ENCODE data around the gene MYO3A.

DNA sequence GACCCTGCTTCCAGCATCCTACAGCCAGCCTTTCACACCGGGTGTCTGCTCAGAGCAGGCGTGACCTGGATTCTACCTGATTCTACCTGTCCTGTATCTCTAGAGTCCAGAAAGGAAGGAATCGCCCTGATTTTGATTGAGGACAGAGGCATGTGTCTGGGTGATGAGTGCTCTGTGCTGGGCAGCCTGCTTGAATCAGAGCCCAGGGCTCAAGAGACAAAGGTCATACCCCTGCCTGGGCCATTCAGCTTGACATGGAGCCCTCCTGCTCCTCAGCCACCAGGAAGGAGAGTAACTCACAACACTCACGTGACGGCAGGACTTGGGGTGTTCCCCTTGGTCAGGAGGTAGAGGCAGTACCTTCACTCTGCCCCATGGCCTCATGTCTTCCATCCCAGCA, 293.8 kb downstream of the MYO3A start:
- TF ChIP-seq, protein P1, sequence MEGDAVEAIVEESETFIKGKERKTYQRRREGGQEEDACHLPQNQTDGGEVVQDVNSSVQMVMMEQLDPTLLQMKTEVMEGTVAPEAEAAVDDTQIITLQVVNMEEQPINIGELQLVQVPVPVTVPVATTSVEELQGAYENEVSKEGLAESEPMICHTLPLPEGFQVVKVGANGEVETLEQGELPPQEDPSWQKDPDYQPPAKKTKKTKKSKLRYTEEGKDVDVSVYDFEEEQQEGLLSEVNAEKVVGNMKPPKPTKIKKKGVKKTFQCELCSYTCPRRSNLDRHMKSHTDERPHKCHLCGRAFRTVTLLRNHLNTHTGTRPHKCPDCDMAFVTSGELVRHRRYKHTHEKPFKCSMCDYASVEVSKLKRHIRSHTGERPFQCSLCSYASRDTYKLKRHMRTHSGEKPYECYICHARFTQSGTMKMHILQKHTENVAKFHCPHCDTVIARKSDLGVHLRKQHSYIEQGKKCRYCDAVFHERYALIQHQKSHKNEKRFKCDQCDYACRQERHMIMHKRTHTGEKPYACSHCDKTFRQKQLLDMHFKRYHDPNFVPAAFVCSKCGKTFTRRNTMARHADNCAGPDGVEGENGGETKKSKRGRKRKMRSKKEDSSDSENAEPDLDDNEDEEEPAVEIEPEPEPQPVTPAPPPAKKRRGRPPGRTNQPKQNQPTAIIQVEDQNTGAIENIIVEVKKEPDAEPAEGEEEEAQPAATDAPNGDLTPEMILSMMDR (conservative IDR thresholded peaks at IDR 0.05; ENCODE audit: low read depth, low read length) = no peak
- TF ChIP-seq NFE2L2 (IDR thresholded peaks at IDR 0.05; ENCODE audit: low read depth, low read length) (no peak), POLR2A (IDR thresholded peaks at IDR 0.05; ENCODE audit: low read depth, low read length) (no peak), RFX5 (IDR thresholded peaks at IDR 0.05; ENCODE audit: low read depth, low read length) (no peak), RAD21 (IDR thresholded peaks at IDR 0.05; ENCODE audit: low read length) (no peak), FOS (IDR thresholded peaks at IDR 0.05; ENCODE audit: low read depth, low read length) (no peak), SMC3 (IDR thresholded peaks at IDR 0.05; ENCODE audit: low read depth, low read length) (no peak), RCOR1 (IDR thresholded peaks at IDR 0.05; ENCODE audit: insufficient replicate concordance, low read length) (no peak), USF2 (IDR thresholded peaks at IDR 0.05; ENCODE audit: low read depth, low read length) (no peak), MAZ (IDR thresholded peaks at IDR 0.05; ENCODE audit: borderline replicate concordance, low read depth, low read length) (no peak), MXI1 (IDR thresholded peaks at IDR 0.05; ENCODE audit: borderline replicate concordance, low read depth, low read length) (no peak), CHD1 (IDR thresholded peaks at IDR 0.05; ENCODE audit: low read depth, low read length) (no peak), CEBPB (IDR thresholded peaks at IDR 0.05; ENCODE audit: low read depth, low read length) (no peak), BHLHE40 (IDR thresholded peaks at IDR 0.05; ENCODE audit: low read depth, low read length) (no peak)
